B cell (primary cell): Measurements from ENCODE around the gene GSTT4.

ENCODE experiments used
- CTCF ChIP-seq: fragments of 200-600 bp; IDR thresholded peaks from one replicate; pipeline ENCODE4 v1.8.0; 2022; ENCODE audit warnings: antibody characterized with exemption, mild to moderate bottlenecking
- EZH2 ChIP-seq: IDR thresholded peaks from 2 replicates; pipeline ENCODE4 v1.6.1; 2012; ENCODE audit warnings: borderline replicate concordance, low read depth, mild to moderate bottlenecking, moderate library complexity, low read length; ENCODE audit not compliant: insufficient read depth, poor library complexity, severe bottlenecking

- TF ChIP-seq CTCF (peak; percentile 56), EZH2 (no peak)
Observed at GRCh38 chr22:23984430-23984829, 20.8 kb downstream of the GSTT4 start.
